Tibial artery (tissue), 4 donors: ENCODE data around the gene LDLRAD2.

Source experiments
- DNase-seq, 2 donors: peaks; one replicate each; pipeline ENCODE4 v3.0.0-alpha.2; 2019
- H3K27ac ChIP-seq, 2 donors: fragments of 200-600 bp; sonication (generic) in 1 of 2; 1 replicate in 1 of 2; 2 replicates in 1 of 2; pipeline ENCODE4 v1.5.1; 2018 to 2019; ENCODE audit warnings: mild to moderate bottlenecking in 1 of 2
- H3K27me3 ChIP-seq, 2 donors: fragments of 200-600 bp; sonication (generic) in 1 of 2; one replicate each; pipeline versions ENCODE4 v1.5.1 to v1.6.0; 2016 to 2019
- H3K36me3 ChIP-seq, 3 donors: fragments of 200-600 bp; sonication (generic) in 2 of 3; one replicate each; pipeline ENCODE4 v1.5.1; 2016 to 2019; ENCODE audit warnings: mild to moderate bottlenecking in 2 of 3
- H3K4me1 ChIP-seq, 4 donors: fragments of 200-600 bp; sonication (generic) in 2 of 4; 1 replicate in 3 of 4; 2 replicates in 1 of 4; pipeline ENCODE4 v1.5.1; 2016 to 2019
- H3K4me3 ChIP-seq, 2 donors: fragments of 200-600 bp; sonication (generic) in 1 of 2; 1 replicate in 1 of 2; 2 replicates in 1 of 2; pipeline ENCODE4 v1.5.1; 2018 to 2019; ENCODE audit warnings: mild to moderate bottlenecking in 2 of 2
- H3K9me3 ChIP-seq, 3 donors: fragments of 200-600 bp; sonication (generic) in 1 of 3; one replicate each; pipeline ENCODE4 v1.5.1; 2016 to 2019
- CTCF ChIP-seq, 2 experiments: fragments of 200-600 bp in 1 of 2; fragments of 450-650 bp in 1 of 2; IDR thresholded peaks; one replicate each; pipeline ENCODE4 v1.5.1; 2017 to 2019; ENCODE audit warnings: antibody characterized with exemption in 2 of 2, mild to moderate bottlenecking in 1 of 2, moderate library complexity in 1 of 2
- intact Hi-C: fragments of 100-400 bp; cut with DNase I; formaldehyde crosslinking; loops from one replicate; pipeline ENCODE4 v1.15.0; 2023; ENCODE audit warnings: low total_unique reads

The LDLRAD2 gene

GRCh38 chr1:21838359-21839157, 26.5 kb downstream of the LDLRAD2 start:
- Histone ChIP-seq H3K27me3 (no peaks in the 10 kb centered on the region), H3K36me3 (peaks cover 100% of the 10 kb centered on the region in 3 donors), H3K27ac (no peak overlapping the region), H3K4me3 (no peak overlapping the region), H3K4me1 (no peaks in the 10 kb centered on the region), H3K9me3 (no peaks in the 10 kb centered on the region)
- DNase-seq: no peak
- intact Hi-C loops: no loop called here
- TF ChIP-seq CTCF (IDR thresholded peaks at IDR 0.05): no peak

- DNase-seq: no peak
- Histone ChIP-seq H3K36me3 (peaks cover 100% of the 10 kb centered on the region in 3 donors), H3K27me3 (no peaks in the 10 kb centered on the region), H3K9me3 (no peaks in the 10 kb centered on the region), H3K4me1 (no peaks in the 10 kb centered on the region), H3K27ac (no peak overlapping the region), H3K4me3 (no peak overlapping the region)
- TF ChIP-seq CTCF (IDR thresholded peaks at IDR 0.05): no peak
- intact Hi-C loops: no loop called here
Measured at GRCh38 chr1:21839337-21840037, 27.4 kb downstream of the LDLRAD2 start.

- no peak for DNase-seq
- no peak overlapping the region for H3K27ac ChIP-seq
- H3K9me3 ChIP-seq: no peaks in the 10 kb centered on the region
- no peaks in the 10 kb centered on the region for H3K4me1 ChIP-seq
- H3K36me3 ChIP-seq: peaks cover 100% of the 10 kb centered on the region in 3 donors
- no peak for TF ChIP-seq CTCF (IDR thresholded peaks at IDR 0.05)
- H3K27me3 ChIP-seq: no peaks in the 10 kb centered on the region
- intact Hi-C loops: no loop called here
- H3K4me3 ChIP-seq: no peak overlapping the region
Measured at GRCh38 chr1:21840981-21841380, 28.9 kb downstream of the LDLRAD2 start.

GRCh38 chr1:21841852-21842466, 29.9 kb downstream of the LDLRAD2 start:
- H3K36me3 ChIP-seq: peaks cover 100% of the 10 kb centered on the region in 3 donors
- H3K9me3 ChIP-seq: no peaks in the 10 kb centered on the region
- no peak overlapping the region for H3K4me3 ChIP-seq
- TF ChIP-seq CTCF (IDR thresholded peaks at IDR 0.05): no peak
- DNase-seq: no peak
- H3K27me3 ChIP-seq: no peaks in the 10 kb centered on the region
- H3K27ac ChIP-seq: no peak overlapping the region
- no peaks in the 10 kb centered on the region for H3K4me1 ChIP-seq
- intact Hi-C loops: no loop called here

- no peak overlapping the region for H3K27ac ChIP-seq
- no peaks in the 10 kb centered on the region for H3K9me3 ChIP-seq
- intact Hi-C loops: no loop called here
- no peak overlapping the region for H3K4me3 ChIP-seq
- H3K4me1 ChIP-seq: no peaks in the 10 kb centered on the region
- peaks cover 100% of the 10 kb centered on the region in 3 donors for H3K36me3 ChIP-seq
- no peak for TF ChIP-seq CTCF (IDR thresholded peaks at IDR 0.05)
- H3K27me3 ChIP-seq: no peaks in the 10 kb centered on the region
- DNase-seq: no peak
Measured at GRCh38 chr1:21842606-21843162, 30.6 kb downstream of the LDLRAD2 start.
